NCI-H524 treated with DMSO at 0.1 percent for 48 hours (cell line): ENCODE results near the gene EIF4E1B.

ENCODE experiments used
- DNase-seq: peaks from one replicate; lab custom pipeline; 2025; lab: John Stamatoyannopoulos, UW

EIF4E1B gene

GRCh38 chr5:176692326-176692725, 61.9 kb downstream of the EIF4E1B start:
- no peak for DNase-seq

GRCh38 chr5:176692839-176693476, 62.5 kb downstream of the EIF4E1B start:
- DNase-seq, result no peak

- DNase-seq, result no peak
These were observed 63.0 kb downstream of the EIF4E1B start for GRCh38 chr5:176693477-176693851.

- no peak for DNase-seq
These were observed 63.7 kb downstream of the EIF4E1B start for GRCh38 chr5:176694146-176694545.

- DNase-seq, result no peak
These were observed 64.2 kb downstream of the EIF4E1B start for GRCh38 chr5:176694631-176695030.

GRCh38 chr5:176695073-176695472, 64.6 kb downstream of the EIF4E1B start:
- no peak for DNase-seq
